ENCODE measurements around the gene BSG. TPM values are rescaled to one million over a fixed set of nuclear protein-coding genes. Genes with fewer than 3 reads are reported as not detected.

Gene BSG
- total RNA-seq: 100 to 1,000 TPM; 303 to 400 (median 324) TPM

- Histone ChIP-seq H3K9me3 (no peaks in the 10 kb centered on the region), H3K36me3 (peaks cover 0 to under 1% (median 0%) of the 10 kb centered on the region in 3 donors), H3K4me1 (peaks cover 0 to 53% (median 35%) of the 10 kb centered on the region in 4 donors), H3K27me3 (no peaks in the 10 kb centered on the region), H3K4me3 (peak within 1 kb of the TSS; percentile 86 to 99 (median 88)), H3K27ac (peak within 1 kb of the TSS; percentile 78 to 95 (median 93))
- peak; percentile 97 for DNase-seq (ENCODE audit: low spot score in 2 of 2)
- TF ChIP-seq CTCF (IDR thresholded peaks at IDR 0.05) (peak in 2 of 5 experiments; percentile 50 to 54), POLR2A (IDR thresholded peaks at IDR 0.05) (peak; percentile 95 to 98), EP300 (IDR thresholded peaks at IDR 0.05) (peak; percentile 73 to 95)
- WGBS, 2 donors: 0% methylated on average over 64 to 79 of the region's 79 CpGs
Observed at GRCh38 chr19:572140-572742, at the start of gene BSG. Gene BSG (plus strand): TSS chr19:572596. CDS start chr19:572635, 39 bp downstream.

- H3K36me3 ChIP-seq: peaks cover 0 to 43% (median 0%) of the 10 kb centered on the region in 3 donors
- WGBS, 2 donors: 92 to 96% methylated on average over 12 of the region's 12 CpGs
Observed at GRCh38 chr19:522726-523125, 49.7 kb upstream of the BSG start.

GRCh38 chr19:524062-524674 is 48.2 kb upstream of the BSG start:
- Histone ChIP-seq H3K4me3 (no peak overlapping the region), H3K27me3 (peaks cover 0 to 16% of the 10 kb centered on the region in 2 donors), H3K27ac (no peak overlapping the region), H3K4me1 (no peaks in the 10 kb centered on the region), H3K36me3 (peaks cover 0 to 38% (median 0%) of the 10 kb centered on the region in 3 donors), H3K9me3 (peaks cover 0 to 9% (median 0%) of the 10 kb centered on the region in 4 donors)
- no peak for DNase-seq (ENCODE audit: low spot score in 2 of 2)
- TF ChIP-seq POLR2A (IDR thresholded peaks at IDR 0.05) (no peak), EP300 (IDR thresholded peaks at IDR 0.05) (no peak), CTCF (IDR thresholded peaks at IDR 0.05) (no peak)
- 58 to 62% methylated on average over 24 to 29 of the region's 29 CpGs for WGBS, 2 donors

More at GRCh38 chr19:522726-523125, 49.7 kb upstream of the BSG start:
- Histone ChIP-seq H3K4me1 (no peaks in the 10 kb centered on the region), H3K9me3 (peaks cover 0 to 9% (median 0%) of the 10 kb centered on the region in 4 donors), H3K27ac (no peak overlapping the region), H3K4me3 (no peak overlapping the region), H3K27me3 (peaks cover 0 to 16% of the 10 kb centered on the region in 2 donors)
- TF ChIP-seq CTCF (IDR thresholded peaks at IDR 0.05) (no peak), EP300 (IDR thresholded peaks at IDR 0.05) (no peak), POLR2A (IDR thresholded peaks at IDR 0.05) (no peak)
- no peak for DNase-seq (ENCODE audit: low spot score in 2 of 2)

- Histone ChIP-seq H3K27ac (no peak overlapping the region), H3K36me3 (peaks cover 0 to 29% (median 0%) of the 10 kb centered on the region in 3 donors), H3K27me3 (peaks cover 0 to 16% of the 10 kb centered on the region in 2 donors), H3K4me3 (no peak overlapping the region), H3K9me3 (peaks cover 0 to 9% (median 0%) of the 10 kb centered on the region in 4 donors), H3K4me1 (no peaks in the 10 kb centered on the region)
- DNase-seq (ENCODE audit: low spot score in 2 of 2): no peak
- TF ChIP-seq POLR2A (IDR thresholded peaks at IDR 0.05) (no peak), EP300 (IDR thresholded peaks at IDR 0.05) (no peak), CTCF (IDR thresholded peaks at IDR 0.05) (no peak)
- 74 to 81% methylated on average over 8 to 12 of the region's 18 CpGs for WGBS, 2 donors
Observed at GRCh38 chr19:525029-525428, 47.4 kb upstream of the BSG start.

- Histone ChIP-seq H3K27me3 (peaks cover 0 to 16% of the 10 kb centered on the region in 2 donors), H3K4me1 (peaks cover 0 to 8% (median 2%) of the 10 kb centered on the region in 4 donors), H3K27ac (no peak overlapping the region), H3K36me3 (peaks cover 0 to 20% (median 0%) of the 10 kb centered on the region in 3 donors), H3K9me3 (peaks cover 0 to 9% (median 0%) of the 10 kb centered on the region in 4 donors), H3K4me3 (no peak overlapping the region)
- 40% methylated on average over 12 to 13 of the region's 13 CpGs for WGBS, 2 donors
- TF ChIP-seq POLR2A (IDR thresholded peaks at IDR 0.05) (no peak), EP300 (IDR thresholded peaks at IDR 0.05) (no peak), CTCF (IDR thresholded peaks at IDR 0.05) (no peak)
- DNase-seq (ENCODE audit: low spot score in 2 of 2): no peak
Observed at GRCh38 chr19:525857-526419, 46.5 kb upstream of the BSG start.
